Measurements from ENCODE around the gene UBTD1.
"Not testable (repeated sequence)": the region's sequence is repeated elsewhere in the genome, so short reads cannot be mapped to it uniquely, and the experiment has no call there.

The UBTD1 gene, protein sequence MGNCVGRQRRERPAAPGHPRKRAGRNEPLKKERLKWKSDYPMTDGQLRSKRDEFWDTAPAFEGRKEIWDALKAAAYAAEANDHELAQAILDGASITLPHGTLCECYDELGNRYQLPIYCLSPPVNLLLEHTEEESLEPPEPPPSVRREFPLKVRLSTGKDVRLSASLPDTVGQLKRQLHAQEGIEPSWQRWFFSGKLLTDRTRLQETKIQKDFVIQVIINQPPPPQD

GRCh38 chr10:97498841-97499560 is at the start of gene UBTD1:
Gene UBTD1 (plus strand): TSS chr10:97498924. CDS start chr10:97499204, 280 bp downstream.
- DNase-seq (ENCODE audit: low read depth in 1 of 2, low spot score in 1 of 2): peak; percentile 4 to 9

DNA sequence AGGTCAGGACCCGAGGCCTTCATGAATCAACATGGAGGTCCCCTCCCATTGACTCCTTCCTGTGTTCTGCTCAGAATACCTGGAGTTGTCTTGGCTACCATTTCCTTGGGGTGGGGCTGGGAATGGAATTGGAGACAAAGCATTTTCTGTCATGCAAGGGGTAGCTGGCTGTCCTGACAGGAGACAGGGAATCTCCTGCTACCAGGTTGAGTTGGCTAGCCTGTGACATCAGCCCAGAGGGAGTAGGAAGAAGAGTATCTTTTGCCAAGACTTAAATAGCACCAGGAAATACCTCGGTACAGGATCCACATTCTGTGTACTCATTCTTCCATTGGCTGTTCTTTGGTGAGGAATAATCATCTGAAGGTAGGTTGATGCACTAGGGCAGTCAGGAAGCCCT is 47.9 kb upstream of the UBTD1 start:
- DNase-seq (ENCODE audit: low read depth in 1 of 2, low spot score in 1 of 2): no peak

GRCh38 chr10:97451605-97452004 is 47.1 kb upstream of the UBTD1 start:
- no peak for DNase-seq (ENCODE audit: low read depth in 1 of 2, low spot score in 1 of 2)

GRCh38 chr10:97452352-97452751 is 46.4 kb upstream of the UBTD1 start:
- no peak for DNase-seq (ENCODE audit: low read depth in 1 of 2, low spot score in 1 of 2)

GRCh38 chr10:97454330-97455036 is 44.2 kb upstream of the UBTD1 start:
- DNase-seq (ENCODE audit: low read depth in 1 of 2, low spot score in 1 of 2): peak in 1 of 2 donors; percentile 33

GRCh38 chr10:97456034-97456685 is 42.6 kb upstream of the UBTD1 start:
- no peak for DNase-seq (ENCODE audit: low read depth in 1 of 2, low spot score in 1 of 2)

DNA sequence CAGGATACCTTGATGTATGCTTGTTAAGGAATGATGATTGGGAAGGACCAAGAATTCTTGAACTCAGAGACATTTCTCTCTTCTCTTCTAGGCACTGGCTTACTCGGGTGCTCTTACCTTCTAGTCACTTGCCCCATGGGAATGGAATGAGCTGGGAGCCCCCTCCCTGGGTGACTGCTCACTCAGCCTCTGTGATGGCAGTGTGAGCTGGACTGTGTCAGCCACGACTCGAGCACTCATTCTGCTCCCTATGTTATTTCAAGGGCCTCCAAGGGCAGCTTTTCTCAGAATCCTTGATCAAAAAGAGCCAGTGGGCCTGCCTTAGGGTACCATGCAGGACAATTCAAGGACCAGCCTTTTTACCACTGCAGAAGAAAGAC is 42.0 kb upstream of the UBTD1 start:
- no peak for DNase-seq (ENCODE audit: low read depth in 1 of 2, low spot score in 1 of 2)

DNA sequence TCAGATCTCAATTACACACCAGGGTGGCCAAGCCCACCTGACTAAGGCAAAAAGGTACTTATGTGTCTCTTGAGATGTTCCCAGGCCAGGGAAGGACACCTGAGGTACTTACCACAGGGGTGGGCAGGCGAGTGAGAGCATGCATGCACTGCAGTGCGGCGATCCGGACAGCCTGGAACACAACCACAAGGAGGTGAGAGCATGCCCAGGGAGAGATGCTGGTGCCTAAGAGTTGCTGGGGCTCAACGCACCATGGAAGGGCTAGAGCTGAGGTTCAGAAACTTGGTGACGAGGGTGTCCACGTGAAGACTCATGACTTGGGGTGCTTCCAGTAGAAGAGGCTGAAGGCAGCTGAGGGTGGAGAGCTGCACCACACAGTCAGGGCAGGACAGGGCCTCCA is 39.6 kb upstream of the UBTD1 start:
- no peak for DNase-seq (ENCODE audit: low read depth in 1 of 2, low spot score in 1 of 2)

GRCh38 chr10:97459933-97460332 is 38.8 kb upstream of the UBTD1 start:
- DNase-seq (ENCODE audit: low read depth in 1 of 2, low spot score in 1 of 2): no peak

- no peak for DNase-seq (ENCODE audit: low read depth in 1 of 2, low spot score in 1 of 2)
These were observed 36.4 kb upstream of the UBTD1 start for GRCh38 chr10:97462309-97462708.

DNA sequence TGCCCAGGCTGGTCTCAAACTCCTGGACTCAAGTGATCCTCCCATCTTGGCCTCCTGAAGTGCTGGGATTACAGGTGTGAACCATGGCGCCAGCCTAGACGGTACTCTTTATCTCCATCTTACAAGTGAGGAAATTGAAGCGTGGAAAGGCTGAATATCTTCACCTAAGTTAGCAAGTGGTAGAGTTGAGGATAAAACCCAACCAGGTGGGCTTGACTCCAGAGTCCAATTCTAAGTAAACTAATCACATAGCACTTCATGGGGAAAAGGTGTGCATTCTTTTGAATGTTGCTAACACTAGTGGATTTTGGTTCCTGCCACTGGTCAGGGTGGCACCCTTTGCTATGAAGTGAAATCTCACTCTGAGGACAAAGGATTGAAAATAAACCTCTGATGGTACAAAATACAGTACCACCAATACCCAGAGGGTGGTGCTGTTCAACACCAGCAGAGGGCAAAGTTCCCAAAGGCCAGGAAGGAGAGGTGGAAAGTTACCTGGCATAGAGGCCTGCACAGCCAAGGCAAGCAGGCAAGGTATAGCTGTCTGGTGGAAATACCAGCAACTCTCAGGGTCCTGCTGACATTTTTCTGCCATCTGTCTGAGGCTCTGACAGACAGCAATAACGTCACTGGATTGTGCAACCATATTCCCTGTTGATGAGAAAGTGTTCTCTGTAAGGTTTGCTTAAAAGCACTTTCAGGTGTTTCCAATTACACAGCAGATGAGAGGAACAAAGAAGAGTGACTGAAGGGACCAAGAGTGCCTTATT is 35.2 kb upstream of the UBTD1 start:
- peak in 1 of 2 donors; percentile 27 for DNase-seq (ENCODE audit: low read depth in 1 of 2, low spot score in 1 of 2)

GRCh38 chr10:97464226-97464625 is 34.5 kb upstream of the UBTD1 start:
- DNase-seq (ENCODE audit: low read depth in 1 of 2, low spot score in 1 of 2): no peak

- DNase-seq (ENCODE audit: low read depth in 1 of 2, low spot score in 1 of 2): no peak
These were observed 32.7 kb upstream of the UBTD1 start for GRCh38 chr10:97465982-97466381.

DNA sequence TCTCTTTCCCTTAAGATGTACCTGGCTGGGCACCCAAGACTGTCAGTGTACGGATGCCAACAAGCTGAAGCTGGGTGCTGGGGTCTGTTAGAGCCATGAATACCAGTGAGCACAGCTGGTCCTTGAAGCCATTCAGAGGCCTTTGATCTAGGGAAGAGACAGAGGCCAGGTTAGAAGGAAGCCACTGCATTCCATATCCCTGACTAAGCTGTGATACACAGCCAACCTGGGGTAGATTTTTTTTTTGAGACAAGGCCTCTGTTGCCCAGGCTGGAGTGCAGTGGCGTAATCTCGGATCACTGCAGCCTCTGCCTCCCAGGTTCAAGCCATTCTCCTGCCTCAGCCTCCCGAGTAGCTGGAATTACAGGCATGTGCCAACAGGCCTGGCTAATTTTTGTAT is 32.0 kb upstream of the UBTD1 start:
- DNase-seq (ENCODE audit: low read depth in 1 of 2, low spot score in 1 of 2): no peak

DNA sequence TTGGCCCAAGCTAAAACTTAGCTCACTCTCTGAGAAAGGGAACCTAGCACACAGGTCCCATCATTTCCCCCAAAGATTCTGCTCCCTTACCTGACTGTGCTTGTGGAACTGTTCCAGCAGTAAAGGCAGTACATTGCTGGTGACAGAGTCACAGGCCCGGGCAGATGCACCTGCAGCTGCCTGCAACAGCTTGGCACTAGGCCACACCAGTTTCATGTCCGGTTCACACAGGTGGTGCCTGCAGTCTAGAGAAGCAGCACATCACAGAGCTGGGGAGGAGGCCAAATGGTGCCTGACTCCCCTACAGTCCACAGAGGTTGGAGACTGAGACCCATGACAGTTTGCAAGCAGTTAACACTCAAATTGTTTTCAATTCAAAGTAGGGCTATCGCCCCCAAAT is 30.6 kb upstream of the UBTD1 start:
- DNase-seq (ENCODE audit: low read depth in 1 of 2, low spot score in 1 of 2): no peak

DNA sequence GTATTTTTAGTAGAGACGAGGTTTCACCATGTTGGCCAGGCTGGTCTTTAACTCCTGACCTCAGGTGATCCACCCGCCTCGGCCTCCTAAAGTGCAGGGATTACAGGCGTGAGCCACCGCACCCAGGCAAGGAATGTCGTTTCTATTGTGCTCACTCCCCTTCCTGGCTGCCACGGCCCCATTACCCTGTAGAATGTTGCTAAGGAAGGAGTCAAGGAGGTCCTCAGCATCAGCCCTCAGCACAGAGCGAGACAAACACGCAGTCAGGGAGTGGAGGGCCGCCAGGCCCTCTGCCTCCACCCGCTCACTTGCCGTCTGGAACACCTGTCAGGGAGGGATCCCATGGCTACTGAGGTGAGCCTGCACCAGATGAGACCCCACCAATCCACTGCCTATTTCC is 29.9 kb upstream of the UBTD1 start:
- not testable (repeated sequence) for DNase-seq (ENCODE audit: low read depth in 1 of 2, low spot score in 1 of 2)

DNA sequence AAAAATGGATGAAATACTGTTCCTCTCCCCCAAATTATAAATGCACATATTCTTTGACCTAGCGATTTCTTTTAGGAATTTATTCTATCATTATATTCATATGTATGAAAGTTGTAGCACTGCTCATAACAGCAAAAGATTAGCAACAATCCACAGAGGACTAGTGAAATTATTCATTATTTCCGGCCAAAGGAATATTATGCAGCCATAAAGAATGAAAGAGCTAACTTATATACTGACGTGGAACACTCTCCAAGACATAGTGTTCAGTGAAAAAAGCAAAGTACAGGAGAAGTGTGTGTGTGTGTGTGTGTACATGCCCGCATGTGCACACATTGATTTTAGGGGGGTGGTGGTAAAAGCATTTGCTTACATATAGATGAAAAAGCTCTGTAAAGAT is 23.8 kb upstream of the UBTD1 start:
- no peak for DNase-seq (ENCODE audit: low read depth in 1 of 2, low spot score in 1 of 2)

- DNase-seq (ENCODE audit: low read depth in 1 of 2, low spot score in 1 of 2): no peak
These were observed 22.7 kb upstream of the UBTD1 start for GRCh38 chr10:97475936-97476594.

- not testable (repeated sequence) for DNase-seq (ENCODE audit: low read depth in 1 of 2, low spot score in 1 of 2)
These were observed 19.3 kb upstream of the UBTD1 start for GRCh38 chr10:97479410-97479809.

DNA sequence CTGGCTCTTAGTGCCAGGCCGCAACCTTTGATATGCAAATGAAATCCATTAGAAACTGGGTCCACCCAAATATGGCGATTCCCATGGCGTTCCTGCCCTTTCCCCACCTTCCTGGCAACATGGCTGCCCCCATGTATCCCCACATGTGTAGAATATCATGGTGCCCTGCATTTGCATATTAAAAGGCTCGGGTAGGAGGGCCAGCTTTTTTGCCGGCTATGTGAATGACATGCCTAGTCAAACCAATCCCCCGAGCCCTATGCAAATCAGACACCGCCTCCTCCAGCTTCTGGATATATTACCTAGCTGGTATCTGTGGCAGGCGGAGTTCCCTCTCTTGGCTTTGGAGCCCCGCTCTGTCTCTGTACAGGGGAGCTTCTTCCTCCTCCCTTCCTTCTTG is 18.8 kb upstream of the UBTD1 start:
- no peak for DNase-seq (ENCODE audit: low read depth in 1 of 2, low spot score in 1 of 2)

DNA sequence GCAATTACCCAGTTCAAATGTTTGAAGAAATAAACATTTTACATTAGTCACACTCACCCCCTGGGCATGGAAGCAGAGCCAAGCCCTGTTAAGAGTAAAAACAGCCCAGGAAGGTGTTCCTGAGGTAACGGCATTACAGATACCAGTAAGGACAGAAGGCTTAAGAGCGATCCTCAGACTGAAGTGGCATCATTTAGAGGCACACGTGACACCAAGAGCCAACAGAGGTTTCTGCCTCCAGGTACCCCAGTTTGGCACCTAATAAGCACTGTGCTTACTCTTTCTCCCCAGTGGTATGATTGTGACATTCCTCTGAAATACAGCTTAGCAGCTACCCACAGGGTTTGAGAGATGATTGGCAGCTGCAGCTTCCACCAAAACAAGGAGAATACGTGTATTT is 17.7 kb upstream of the UBTD1 start:
- no peak for DNase-seq (ENCODE audit: low read depth in 1 of 2, low spot score in 1 of 2)
